ENCODE measurements around the gene NECAP2.
"Not testable (repeated sequence)": the region's sequence is repeated elsewhere in the genome, so short reads cannot be mapped to it uniquely, and the experiment has no call there.

GRCh38 chr1:16483146-16483545 is 42.6 kb downstream of the NECAP2 start:
- not testable (repeated sequence) for TF ChIP-seq CTCF (IDR thresholded peaks at IDR 0.05; ENCODE audit: low read length); EZH2 (optimal IDR thresholded peaks at IDR 0.05; ENCODE audit: low read depth, low read length); EZH2phosphoT487 (IDR thresholded peaks at IDR 0.05; ENCODE audit: low read length)
